ENCODE results near the gene UBE2H. TPM values are rescaled to one million over a fixed set of nuclear protein-coding genes. Genes with fewer than 3 reads are reported as not detected.
A peak's percentile ranks its signal among the peaks of the same experiment; 100 is the strongest.
"Not testable (repeated sequence)": the region's sequence is repeated elsewhere in the genome, so short reads cannot be mapped to it uniquely, and the experiment has no call there.

UBE2H gene
- total and polyA plus RNA-seq, 8 donors, result 19.2 to 150 (median 49.0) TPM

DNA sequence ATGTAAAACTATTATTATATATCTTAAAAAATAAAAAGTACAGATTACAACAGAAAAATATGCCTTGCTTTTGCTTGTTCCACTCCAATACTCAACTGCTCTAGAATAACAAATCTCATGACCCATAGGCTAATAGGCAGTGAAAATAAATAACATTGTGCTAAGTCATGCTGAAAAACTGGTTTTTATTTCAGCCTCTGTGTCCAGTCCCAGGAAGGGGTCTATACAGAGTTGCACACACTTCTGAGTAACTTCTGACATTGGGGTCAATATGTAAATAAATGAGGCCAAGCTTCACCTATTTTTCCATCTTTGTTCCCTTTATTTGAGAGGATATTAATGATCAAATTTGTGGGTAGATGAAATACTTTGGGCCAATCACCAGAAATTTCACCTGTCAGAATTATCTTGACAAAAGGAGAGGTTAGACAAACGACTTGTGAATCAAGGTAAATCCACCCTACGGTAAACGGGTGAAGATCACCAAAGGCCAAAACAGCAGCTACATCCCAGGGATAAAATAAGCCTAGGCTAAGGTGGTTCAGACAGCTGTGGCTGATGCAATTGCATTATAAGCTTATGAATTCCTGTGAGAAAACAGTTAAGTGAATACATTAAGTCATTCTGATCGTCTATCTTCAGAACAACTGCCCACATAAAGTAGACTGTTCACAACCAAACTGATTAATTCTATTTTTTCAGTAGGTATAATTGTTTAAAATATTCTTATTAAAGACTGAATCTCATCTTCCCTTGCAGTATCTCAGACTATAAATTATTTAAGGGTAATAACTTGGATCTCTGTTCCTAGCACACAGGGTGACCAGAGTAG is 87.5 kb downstream of the UBE2H start:
- WGBS, 5 donors, result 45 to 62% (median 54%) methylated on average over 4 of the region's 4 CpGs
- H3K27me3 ChIP-seq, result no peaks in the 10 kb centered on the region
- no peak overlapping the region for H3K4me3 ChIP-seq
- no peaks in the 10 kb centered on the region for H3K9me3 ChIP-seq
- intact Hi-C loops (cut with DNase I; ENCODE audit: low total_unique reads), result no loop called here
- H3K4me1 ChIP-seq, result peaks cover 61 to 76% (median 65%) of the 10 kb centered on the region in 4 donors
- H3K27ac ChIP-seq, result peak overlapping the region; percentile 61 to 78 (median 64)
- DNase-seq, result peak in 1 of 2 donors; percentile 30
- TF ChIP-seq EP300 (IDR thresholded peaks at IDR 0.05) (no peak), POLR2A (IDR thresholded peaks at IDR 0.05) (no peak), POLR2AphosphoS5 (IDR thresholded peaks at IDR 0.05) (no peak)
- TF ChIP-seq, protein P1, sequence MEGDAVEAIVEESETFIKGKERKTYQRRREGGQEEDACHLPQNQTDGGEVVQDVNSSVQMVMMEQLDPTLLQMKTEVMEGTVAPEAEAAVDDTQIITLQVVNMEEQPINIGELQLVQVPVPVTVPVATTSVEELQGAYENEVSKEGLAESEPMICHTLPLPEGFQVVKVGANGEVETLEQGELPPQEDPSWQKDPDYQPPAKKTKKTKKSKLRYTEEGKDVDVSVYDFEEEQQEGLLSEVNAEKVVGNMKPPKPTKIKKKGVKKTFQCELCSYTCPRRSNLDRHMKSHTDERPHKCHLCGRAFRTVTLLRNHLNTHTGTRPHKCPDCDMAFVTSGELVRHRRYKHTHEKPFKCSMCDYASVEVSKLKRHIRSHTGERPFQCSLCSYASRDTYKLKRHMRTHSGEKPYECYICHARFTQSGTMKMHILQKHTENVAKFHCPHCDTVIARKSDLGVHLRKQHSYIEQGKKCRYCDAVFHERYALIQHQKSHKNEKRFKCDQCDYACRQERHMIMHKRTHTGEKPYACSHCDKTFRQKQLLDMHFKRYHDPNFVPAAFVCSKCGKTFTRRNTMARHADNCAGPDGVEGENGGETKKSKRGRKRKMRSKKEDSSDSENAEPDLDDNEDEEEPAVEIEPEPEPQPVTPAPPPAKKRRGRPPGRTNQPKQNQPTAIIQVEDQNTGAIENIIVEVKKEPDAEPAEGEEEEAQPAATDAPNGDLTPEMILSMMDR (IDR thresholded peaks at IDR 0.05), result no peak
- H3K36me3 ChIP-seq, result peaks cover 0 to 10% (median 2%) of the 10 kb centered on the region in 4 donors

DNA sequence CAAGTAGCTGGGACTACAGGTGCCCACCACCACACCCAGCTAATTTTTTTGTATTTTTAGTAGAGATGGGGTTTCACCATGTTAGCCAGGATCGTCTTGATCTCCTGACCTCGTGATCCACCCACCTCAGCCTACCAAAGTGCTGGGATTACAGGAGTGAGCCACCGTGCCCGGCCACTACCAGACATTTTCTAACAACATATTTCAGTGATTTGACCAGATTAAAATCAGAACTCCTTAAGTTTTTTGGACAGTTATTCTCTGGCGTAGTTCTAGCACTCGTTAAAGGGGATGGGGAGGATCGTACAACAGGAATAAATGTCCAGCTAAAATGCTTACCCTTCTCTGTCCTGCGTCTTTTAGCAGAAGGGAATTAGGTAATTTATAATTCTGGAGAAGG is 88.1 kb downstream of the UBE2H start:
- peak overlapping the region; percentile 24 to 78 (median 64) for H3K27ac ChIP-seq

DNA sequence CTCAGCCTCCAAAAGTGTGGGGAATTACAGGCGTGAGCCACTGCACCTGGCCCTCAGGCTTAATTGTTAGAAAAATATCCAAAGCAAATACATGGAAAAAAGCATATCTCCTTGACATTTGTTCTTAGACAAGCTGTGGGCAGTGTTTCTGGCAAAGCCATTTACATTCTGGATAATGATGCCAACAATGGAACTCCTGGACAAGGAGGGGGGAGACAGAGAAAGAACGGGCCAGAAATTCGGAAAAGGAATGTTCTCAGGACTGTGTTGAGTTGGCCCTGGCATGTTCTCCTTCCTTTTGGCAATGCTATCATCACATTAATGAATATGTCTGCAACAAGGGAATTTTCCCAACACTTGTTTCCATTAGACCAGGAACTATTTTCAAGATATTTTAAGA is 88.7 kb downstream of the UBE2H start:
- no peaks in the 10 kb centered on the region for H3K9me3 ChIP-seq
- H3K4me1 ChIP-seq, result peaks cover 57 to 80% (median 71%) of the 10 kb centered on the region in 4 donors
- H3K27me3 ChIP-seq, result no peaks in the 10 kb centered on the region
- peak; percentile 45 to 54 for DNase-seq
- H3K4me3 ChIP-seq, result no peak overlapping the region
- intact Hi-C loops (cut with DNase I; ENCODE audit: low total_unique reads), result no loop called here
- no peaks in the 10 kb centered on the region for H3K36me3 ChIP-seq
- peak; percentile 33 to 71 (median 58) for TF ChIP-seq POLR2AphosphoS5 (IDR thresholded peaks at IDR 0.05)
- TF ChIP-seq, protein P1 (IDR thresholded peaks at IDR 0.05), result no peak
- 15 to 38% (median 27%) methylated on average over 3 of the region's 3 CpGs for WGBS, 5 donors
- H3K27ac ChIP-seq, result peak overlapping the region; percentile 28 to 78 (median 64)

More for the DNA sequence above, 88.1 kb downstream of the UBE2H start:
- DNase-seq; intact Hi-C loops (cut with DNase I; ENCODE audit: low total_unique reads); H3K9me3 ChIP-seq; H3K4me3 ChIP-seq; H3K36me3 ChIP-seq; H3K27me3 ChIP-seq: not testable (repeated sequence)
- H3K4me1 ChIP-seq, result peaks cover 57 to 74% (median 68%) of the 10 kb centered on the region in 4 donors
- 91 to 97% (median 95%) methylated on average over 8 of the region's 8 CpGs for WGBS, 5 donors

DNA sequence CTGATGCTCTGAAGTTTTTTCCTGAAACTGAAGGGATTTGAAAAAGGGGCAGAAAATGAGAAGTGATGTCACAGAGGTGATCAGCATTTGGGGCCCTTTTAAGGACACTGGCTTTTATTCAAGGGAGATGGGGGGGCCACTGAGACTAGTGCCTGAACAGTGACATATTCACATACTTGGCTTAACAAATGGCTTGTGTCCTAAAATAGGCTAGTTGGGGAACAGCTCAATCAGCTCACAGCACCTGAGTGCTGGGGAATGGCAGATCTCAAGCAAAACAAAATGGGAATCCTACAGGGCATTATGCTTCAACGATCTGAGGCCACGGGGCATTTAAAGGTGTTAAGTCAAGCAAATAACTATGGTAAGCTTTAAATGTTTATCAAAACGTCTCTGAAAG is 90.1 kb downstream of the UBE2H start:
- Histone ChIP-seq H3K27ac (peak overlapping the region in 4 of 5 donors; percentile 63 to 78 (median 66)), H3K27me3 (no peaks in the 10 kb centered on the region), H3K36me3 (no peaks in the 10 kb centered on the region), H3K9me3 (no peaks in the 10 kb centered on the region), H3K4me3 (no peak overlapping the region), H3K4me1 (peaks cover 61 to 92% (median 80%) of the 10 kb centered on the region in 4 donors)
- no peak for TF ChIP-seq EP300 (IDR thresholded peaks at IDR 0.05)
- no peak for TF ChIP-seq POLR2A (IDR thresholded peaks at IDR 0.05)
- no peak for TF ChIP-seq POLR2AphosphoS5 (IDR thresholded peaks at IDR 0.05)
- TF ChIP-seq, protein P1 (IDR thresholded peaks at IDR 0.05), result no peak
- 25 to 43% (median 31%) methylated on average over 3 of the region's 3 CpGs for WGBS, 5 donors
- DNase-seq, result no peak
- intact Hi-C loops (cut with DNase I; ENCODE audit: low total_unique reads), result no loop called here

DNA sequence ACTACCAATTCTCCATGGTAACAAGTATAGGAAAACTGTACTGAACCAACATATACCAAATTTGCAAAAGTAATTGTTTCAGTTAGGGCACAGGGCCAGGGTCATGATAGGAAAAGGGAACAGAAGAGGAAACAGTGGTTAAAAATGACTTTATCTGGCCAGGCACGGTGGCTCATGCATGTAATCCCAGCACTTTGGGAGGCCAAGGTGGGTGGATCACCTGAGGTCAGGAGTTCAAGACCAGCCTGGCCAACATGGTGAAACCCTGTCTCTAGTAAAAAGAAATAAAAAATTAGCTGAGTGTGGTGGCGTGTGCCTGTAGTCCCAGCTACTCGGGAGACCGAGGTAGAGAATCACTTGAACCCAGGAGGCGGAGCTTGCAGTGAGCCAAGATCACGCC is 92.0 kb downstream of the UBE2H start:
- intact Hi-C loops (cut with DNase I; ENCODE audit: low total_unique reads); H3K4me3 ChIP-seq; H3K9me3 ChIP-seq; H3K36me3 ChIP-seq; H3K27me3 ChIP-seq; DNase-seq: not testable (repeated sequence)
- Histone ChIP-seq H3K27ac (peak overlapping the region in 3 of 5 donors; percentile 48 to 78 (median 53)), H3K4me1 (peaks cover 52 to 95% (median 76%) of the 10 kb centered on the region in 4 donors)
- 71 to 81% (median 76%) methylated on average over 6 of the region's 6 CpGs for WGBS, 5 donors

Data from stomach (tissue), 9 donors.